GM10266 (cell line): ENCODE measurements around the gene TMC8.
"Not testable (repeated sequence)": the region's sequence is repeated elsewhere in the genome, so short reads cannot be mapped to it uniquely, and the experiment has no call there.

Source experiments
- DNase-seq: peaks from one replicate; pipeline ENCODE4 v3.0.0; 2012; ENCODE audit errors: extremely low spot score
- CTCF ChIP-seq: IDR thresholded peaks from 2 replicates; pipeline ENCODE4 v1.5.1; 2012; ENCODE audit warnings: mild to moderate bottlenecking, low read depth; ENCODE audit not compliant: control insufficient read depth, insufficient read depth; ENCODE audit errors: missing control alignments

Gene TMC8

GRCh38 chr17:78114831-78115723 lies 15.5 kb upstream of the TMC8 start:
- no peak for TF ChIP-seq CTCF
- no peak for DNase-seq

- not testable (repeated sequence) for DNase-seq
These were observed 14.8 kb upstream of the TMC8 start for GRCh38 chr17:78115803-78116202.

GRCh38 chr17:78116411-78116810 lies 14.2 kb upstream of the TMC8 start:
- no peak for TF ChIP-seq CTCF
- DNase-seq, result no peak

- no peak for DNase-seq
- peak; percentile 43 for TF ChIP-seq CTCF
These were observed 13.3 kb upstream of the TMC8 start for GRCh38 chr17:78117027-78117981.

GRCh38 chr17:78118801-78119241 lies 11.8 kb upstream of the TMC8 start:
- DNase-seq, result no peak
- TF ChIP-seq CTCF, result no peak

GRCh38 chr17:78120537-78120936 lies 10.0 kb upstream of the TMC8 start:
- DNase-seq, result no peak
- TF ChIP-seq CTCF, result no peak

- DNase-seq, result no peak
These were observed 9.4 kb upstream of the TMC8 start for GRCh38 chr17:78120971-78121800.

More at GRCh38 chr17:78120971-78121800, 9.4 kb upstream of the TMC8 start:
- no peak for TF ChIP-seq CTCF
